ENCODE measurements around the gene WNT1.

The WNT1 gene

DNA sequence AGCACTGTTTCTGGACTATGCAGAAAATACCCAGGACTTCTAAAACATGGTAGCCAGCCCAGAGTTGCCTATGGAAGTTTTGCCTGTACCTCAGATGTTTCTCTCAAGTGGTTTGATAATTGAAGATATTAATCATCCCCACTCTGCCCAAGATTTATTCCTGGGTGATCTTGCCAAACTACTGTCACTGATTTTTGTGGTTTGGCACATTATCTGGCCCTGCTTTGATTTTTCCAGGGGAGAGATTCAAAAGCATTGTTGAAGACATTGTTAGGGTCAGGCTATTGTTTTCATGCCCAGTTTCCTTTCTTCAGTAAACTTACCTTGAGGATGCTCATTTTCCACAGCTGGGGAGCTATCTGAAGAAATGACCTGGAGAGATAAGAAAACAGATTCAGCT is 34.6 kb downstream of the WNT1 start:
- no peak for DNase-seq

DNA sequence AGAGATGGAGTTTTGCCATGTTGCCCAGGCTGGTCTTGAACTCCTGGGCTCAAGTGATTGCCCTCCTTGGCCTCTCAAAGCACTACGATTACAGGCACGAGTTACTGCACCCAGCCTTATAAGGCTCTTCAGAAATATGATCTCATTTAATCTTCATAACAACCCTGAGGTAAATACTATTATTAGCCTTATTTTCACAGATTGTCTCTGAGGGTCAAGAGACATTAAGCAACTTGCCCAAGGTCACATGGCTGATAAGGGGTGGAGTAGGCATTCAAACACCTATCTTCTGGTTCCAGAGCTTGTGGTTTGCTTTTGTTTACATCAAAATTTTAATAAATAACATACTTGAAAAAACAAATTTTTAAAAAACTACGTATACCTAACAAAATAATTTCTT is 35.3 kb downstream of the WNT1 start:
- no peak for DNase-seq

DNA sequence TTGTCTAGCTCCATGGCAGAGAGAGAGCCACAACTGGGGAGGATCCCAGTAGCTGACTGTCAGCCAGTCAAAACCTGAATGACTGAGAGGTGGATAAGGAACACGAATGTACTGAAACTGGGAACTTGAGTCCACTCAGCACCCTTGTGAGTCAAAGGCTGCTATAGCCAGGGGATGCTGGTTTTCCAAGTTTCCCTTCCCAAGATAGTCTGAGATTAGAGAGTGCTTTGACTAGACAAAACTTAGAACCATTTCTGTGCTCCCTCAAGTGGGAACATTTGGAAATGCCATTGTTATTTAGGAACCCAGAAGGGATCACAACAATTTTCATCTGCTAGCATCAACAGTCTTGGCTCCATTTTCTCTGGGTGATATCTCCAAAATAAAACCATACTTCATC is 36.4 kb downstream of the WNT1 start:
- no peak for DNase-seq

DNA sequence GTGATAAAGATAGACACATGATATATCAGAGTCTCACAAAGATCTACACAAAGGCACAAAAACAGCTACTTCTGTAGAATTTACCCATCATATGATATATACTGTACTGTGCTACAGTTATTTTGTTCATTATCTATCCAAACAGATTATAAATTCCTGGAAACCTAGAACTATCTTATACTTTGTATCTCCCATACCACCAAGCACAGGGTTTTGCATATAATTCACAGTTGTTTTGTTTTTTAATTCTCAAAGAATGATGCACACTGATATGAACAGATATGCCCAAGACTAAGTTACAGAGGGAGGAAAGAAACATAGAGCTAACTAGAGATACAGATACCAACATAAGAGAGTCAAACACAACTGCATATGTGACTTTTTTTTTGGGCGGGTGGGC is 37.1 kb downstream of the WNT1 start:
- DNase-seq, result no peak

DNA sequence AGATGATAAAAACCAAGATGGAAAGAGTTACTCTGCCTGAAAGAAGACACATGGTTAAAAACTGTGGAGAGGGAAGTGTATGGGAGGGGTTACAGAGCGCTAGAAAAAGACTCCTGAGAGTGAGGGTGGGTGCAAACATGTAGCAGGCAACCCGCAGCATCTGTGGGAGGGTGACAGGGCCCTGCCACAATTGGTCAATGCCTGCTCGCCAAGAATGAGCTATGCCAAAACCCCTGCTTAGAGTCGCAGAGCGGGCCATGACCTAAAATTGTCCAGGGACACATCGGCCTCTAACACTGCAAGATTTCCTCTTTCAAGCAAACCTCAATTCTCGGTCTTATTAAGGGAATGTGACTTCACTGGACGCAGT is 39.8 kb downstream of the WNT1 start:
- peak; percentile 62 for DNase-seq

DNA sequence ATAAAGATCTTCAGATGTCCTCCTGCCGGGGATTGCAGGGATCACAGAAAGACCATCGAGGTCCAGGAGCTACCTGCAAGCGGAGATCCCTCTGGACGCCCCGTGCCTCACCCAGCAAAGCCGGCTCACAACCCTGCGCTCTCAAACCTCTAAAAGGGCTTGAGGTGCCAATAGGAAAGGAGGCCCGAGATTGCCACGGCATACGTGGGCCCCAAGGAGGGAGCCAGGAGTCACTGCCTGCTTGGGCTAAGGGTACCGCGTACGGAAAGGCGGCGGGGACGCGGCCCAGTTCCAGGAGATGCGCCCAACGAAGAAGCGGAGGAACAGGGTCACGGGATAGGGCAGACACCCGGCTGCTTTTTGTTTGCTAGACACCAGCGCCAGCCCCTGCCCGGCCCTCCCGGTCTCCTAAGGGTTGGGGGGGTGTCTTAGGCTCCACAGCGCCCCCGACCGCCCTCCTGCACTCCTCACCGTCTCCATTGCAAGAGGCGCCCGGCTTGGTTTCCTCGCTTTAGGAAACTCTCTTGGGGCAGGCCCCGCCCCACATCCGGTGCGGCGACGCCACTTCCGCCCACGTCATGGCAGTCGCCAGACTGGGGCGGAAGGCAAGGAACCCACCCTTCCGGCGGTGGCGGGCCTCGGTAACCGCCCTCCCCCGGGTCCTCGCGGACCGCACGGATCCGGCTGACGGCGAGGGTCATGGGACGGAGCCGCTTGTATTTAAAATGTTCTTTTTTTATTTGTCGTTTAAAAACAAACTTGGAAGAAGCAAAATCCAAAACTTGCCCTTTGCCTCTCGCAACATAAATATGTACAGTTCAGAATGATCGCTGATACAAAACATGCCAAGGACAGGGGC is 40.4 kb downstream of the WNT1 start, which contains the start of gene PRKAG1:
PRKAG1 (minus strand) TSS at position 516 of the 859 bp plus-strand sequence; CDS start at position 480, 36 bp downstream.
- peak; percentile 95 for DNase-seq

DNA sequence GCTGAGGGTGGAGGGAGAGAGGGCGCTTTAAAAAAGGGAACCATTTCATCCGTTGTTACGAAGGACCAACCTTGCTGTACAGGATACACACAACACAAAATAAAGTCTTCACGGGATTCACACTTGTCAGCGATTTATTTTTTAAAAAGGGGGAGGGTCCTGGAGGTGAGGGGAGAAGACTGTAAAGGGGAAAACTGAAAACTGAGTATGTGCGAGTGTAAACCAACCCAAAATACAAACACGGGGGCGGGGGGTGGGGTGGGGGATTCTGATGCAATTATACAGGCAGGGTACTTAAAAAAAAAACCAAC is 41.0 kb downstream of the WNT1 start:
- DNase-seq, result no peak

DNA sequence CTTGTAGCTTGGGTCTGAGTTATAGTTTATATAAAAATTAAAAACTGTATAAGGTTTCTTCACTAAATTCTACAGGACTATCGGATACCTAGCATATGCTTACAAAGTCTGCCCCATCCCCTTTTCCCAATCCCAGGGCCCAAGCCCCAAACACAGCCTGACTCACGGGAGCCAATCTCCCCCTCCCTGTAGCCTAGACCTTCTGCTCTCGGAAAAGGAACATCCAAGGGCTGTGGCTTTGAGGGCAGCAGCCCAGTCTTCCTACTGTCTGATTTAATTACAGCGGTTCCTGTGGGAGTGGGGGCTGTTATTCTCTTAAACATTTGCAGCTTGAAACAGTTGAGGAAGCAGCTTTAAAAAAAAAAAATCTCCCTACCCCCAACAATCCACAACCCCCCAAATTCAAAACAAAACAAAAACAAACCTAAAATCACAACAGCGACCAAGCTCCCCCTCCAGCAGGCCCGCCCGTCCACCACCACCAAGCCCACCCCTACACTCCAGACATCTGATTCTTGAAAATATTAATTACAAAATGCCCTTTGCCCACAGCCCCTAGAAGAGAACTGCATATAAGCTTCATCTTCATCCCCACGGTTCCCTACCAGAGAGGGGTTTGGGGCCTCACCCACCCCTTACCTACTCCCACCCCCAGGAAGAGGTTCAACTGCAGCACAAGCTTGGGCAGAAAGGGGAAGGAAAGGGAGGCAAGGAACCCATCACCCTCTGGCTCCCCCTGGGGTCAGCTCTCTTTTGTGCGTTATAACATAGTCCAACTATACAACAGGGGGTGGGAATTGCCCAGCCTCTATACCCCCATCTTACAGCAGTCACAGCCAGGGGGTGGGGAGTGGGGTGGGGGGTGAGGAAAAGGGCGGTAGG is 41.6 kb downstream of the WNT1 start:
- peak; percentile 28 for DNase-seq

DNA sequence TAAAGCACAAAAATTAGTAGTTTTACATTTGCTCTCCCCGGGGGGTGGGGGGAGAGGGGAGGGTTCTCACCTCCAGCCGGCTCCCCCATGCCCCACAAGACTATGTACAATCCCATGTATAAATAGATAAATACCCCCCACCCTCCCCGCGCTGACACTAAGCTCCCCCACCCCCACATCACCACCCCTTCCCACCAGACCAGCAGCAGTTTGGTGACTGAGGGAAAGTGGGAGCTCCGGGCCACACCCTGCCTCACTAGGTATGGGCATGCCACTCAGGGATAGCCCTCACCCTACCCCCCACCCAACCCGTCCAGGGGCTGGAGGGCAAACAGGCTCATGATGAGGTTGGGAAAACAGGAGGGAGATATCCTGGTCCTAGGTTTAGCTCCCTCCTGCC is 42.3 kb downstream of the WNT1 start:
- DNase-seq, result no peak

DNA sequence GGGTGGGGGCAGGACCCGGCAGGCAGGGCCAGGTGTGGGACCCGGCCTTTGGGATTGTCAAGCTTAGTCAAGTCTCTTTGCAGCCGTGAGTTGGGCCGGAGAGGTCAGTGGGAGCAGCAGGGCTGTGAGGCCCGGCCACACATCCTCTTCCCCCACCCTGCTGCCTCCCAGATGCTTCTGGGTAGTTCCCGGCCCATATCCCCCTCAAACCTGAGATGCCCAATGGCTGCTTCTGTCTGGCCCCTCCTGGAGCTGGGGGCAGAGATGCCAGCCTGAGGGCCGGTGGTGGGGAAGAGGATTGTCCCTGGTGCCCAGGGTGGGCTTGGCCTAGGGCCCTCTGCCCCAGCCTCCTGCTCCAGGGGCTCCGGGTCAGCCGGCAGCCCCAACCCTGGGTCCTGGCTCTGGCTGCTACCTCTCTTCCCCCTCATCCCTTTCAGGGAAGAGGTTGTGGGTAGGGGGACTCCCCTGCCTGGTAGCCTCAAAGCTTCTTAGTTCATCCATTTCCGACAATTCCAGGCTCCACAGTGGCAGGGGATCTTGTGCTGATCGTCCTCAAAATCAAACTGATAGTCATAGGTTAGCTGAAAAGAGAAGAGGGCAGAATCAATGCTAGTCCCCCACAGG is 43.3 kb downstream of the WNT1 start:
- DNase-seq, result no peak

DNA sequence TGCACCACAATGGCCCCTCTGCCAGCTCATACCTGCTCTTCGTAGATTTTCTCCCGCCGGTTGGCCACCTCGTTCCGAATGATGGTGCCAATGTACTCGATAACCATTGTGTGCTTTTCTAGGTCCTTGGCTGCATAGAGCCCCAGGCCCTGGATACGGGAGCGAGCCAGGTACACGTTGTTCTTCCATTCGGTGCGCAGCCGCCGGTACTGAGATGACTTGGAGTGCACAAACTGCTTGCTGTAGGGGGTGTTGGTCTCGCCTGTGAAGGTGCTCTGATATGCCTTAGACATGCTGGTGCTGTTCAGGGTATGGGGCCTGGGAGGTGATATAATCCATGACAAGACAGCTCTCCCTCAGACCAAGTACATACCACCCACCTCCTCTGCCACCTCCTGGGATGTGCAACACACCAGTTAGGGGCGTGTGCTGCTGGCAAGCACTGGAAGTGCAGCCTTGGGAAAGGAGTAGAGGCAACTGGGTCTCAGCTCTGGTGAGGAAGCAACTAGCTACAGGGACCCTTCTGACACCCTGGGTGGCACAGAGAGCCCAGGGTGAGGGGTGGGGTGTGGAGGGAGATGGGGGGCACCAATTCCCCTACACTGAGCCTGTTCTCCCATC is 44.5 kb downstream of the WNT1 start:
- DNase-seq, result no peak

DNA sequence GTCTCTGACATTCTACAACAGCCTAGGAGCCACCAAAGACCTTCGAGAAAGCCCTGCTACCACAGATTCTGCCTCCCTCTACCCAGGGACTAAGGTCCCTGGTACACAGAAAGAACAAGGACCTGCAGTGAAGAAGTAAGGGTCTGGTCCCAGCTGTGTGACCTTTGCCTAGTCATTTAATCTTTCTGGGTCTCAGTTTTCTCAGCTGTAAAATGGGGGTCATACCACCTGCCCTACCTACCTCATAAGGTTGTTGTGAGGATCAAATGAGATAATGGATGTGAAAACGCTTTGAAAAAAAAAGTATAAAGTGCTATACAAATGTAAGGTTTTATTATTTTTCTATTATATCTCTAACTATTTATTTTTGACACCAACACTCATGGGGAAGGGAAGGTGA is 45.7 kb downstream of the WNT1 start:
- no peak for DNase-seq

DNA sequence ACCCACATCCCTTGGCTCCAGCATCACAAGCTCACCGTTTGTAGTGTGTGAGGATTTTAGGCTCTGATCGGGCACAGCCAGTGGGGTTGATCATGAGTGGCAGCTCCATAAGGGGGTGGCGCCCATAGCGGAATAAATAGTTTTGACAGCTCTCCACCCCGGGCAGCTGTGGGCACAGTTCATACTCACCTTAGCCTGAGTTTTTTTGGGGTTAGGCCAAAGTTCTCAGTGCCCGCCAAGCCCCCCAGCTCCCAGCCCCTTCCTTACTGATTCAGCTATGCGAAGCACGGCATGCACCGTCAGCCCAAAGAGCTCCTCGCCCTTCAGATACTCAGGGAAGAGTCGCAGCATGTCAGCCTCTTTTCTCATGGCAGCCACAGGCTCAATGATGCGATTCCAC is 46.4 kb downstream of the WNT1 start:
- no peak for DNase-seq

DNA sequence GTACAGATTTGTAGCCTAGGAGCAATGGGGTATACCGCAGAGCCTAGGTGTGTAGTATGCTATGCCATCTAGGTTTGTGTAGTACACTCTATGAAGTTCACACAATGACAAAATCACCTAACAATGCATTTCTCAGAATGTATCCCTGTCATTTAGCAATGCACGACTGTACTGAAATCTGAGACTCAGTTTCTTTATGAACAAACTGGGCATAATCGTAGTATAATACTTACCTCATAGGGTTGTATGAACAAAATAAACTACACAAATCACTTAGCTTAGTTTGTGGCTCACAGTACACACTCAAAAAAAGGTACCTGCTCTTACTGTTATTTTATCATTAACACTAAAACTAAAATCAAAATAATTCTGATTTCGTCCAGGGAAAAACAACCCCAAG is 47.3 kb downstream of the WNT1 start:
- no peak for DNase-seq

DNA sequence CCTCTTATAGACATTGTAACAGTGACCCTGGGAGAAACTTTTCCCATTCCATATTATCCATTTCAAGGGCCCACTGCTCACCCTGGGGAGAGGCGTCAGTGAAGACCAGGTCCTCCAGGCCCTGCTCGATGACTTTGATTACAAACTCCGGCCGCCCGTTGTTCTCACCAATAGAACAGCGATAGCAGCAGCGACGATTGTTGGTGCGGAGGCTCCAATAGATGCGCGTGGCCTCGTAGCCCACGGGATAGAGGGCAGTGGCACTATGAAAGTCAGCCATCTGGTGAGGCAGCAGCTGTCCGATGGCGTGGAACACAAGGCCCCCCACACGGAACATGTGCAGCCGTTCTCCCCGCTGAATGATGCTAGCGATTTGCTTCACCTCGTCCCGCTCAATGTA is 48.0 kb downstream of the WNT1 start:
- no peak for DNase-seq

DNA sequence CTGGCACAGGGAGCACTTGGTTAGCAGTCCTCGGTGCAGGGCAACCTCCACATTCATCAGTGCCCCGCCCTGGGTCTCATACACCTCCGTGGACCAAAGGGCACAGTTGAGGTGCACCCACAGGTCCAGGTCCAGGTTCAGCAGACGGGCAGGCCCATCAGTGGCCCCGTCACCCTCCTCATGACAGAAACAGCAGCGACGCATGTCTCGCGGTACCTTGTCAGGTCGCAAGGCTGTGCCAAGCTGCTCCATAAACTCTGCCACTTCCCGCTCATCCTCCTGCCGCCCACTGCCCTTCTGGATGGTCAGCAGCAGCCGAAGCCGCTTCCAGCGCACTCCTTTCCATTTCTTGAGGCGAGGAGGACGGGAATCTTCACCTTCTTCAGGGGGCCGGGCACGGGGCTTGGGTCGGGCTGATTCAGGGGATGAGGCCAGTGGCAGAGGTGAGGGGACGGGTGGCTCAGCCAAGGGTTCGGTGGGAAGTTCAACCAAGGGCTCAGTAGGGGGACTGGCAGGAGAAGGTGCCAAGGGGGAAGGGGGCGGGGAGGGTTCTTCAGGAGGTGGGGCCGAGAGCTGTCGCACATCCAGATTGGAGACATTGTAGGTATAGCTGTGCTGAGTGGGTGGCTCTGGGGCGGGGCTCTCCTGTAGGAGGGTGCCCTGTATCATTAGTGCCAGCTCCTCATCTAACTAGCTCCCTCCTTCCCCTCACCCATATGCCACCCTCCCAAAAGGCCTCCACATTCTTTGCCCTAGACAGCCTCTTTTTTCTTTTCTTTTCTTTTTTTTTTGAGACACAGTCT is 48.8 kb downstream of the WNT1 start:
- no peak for DNase-seq

DNA sequence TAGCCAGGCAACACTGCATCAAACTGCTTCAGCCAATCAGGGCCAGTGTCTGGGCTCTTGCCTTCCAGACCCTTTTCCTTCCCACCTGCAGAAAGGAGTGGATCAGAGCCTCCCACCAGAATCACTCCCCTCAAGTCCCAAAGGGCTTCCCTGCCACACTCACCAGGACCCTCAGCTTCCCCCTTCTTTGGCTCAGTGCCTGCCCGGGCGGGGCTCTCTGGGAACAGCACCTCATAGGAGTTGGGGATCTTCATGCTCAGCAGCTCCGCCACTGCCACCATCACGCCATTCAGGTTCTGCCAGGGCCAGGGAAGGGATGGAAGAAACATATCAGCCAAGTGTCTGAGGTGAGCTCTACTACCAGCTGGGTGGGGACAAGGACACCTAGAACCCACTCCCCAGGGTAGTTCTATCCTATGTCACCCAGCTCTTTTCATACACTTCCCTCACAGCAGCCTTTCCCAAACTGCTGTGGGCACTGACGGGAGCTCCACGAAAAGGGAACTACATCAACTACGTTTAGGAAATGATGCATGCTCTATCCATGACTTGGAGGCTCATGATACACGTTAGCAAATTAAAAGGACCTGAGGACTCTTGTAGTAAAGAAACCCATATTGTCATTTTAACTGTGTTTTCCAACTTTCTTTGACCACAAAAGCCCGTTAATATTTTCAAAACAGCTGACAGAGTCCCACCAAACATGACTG is 49.9 kb downstream of the WNT1 start:
- no peak for DNase-seq

DNA sequence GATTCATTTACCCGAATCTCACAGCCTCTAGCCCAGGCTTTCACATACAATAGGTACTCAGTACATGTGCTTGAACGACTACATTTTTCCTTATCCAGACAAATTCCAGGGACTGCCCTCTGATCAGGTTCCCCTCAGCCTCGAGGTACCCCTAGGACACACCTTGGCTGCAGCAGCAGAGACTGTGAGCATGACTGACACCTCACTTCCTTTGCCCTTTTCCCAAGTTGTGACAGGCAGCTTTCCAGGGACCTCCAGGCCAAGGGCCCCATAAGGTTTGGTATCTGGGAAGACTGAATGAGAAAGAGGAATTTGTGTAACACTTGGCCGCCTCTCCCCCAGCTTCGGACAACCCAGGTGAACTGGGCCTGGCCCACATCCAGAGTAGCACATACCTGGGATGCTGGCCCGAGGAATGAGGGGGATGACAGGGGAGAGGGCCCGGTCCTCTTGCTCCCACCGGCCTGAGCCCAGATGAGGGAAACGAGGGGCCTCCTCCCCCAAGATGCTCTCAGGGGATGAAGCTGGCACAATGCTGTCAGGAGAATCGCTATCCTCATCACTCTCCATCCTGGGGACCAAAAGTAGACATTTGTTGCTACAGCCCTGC is 50.6 kb downstream of the WNT1 start:
- peak; percentile 0 for DNase-seq

DNA sequence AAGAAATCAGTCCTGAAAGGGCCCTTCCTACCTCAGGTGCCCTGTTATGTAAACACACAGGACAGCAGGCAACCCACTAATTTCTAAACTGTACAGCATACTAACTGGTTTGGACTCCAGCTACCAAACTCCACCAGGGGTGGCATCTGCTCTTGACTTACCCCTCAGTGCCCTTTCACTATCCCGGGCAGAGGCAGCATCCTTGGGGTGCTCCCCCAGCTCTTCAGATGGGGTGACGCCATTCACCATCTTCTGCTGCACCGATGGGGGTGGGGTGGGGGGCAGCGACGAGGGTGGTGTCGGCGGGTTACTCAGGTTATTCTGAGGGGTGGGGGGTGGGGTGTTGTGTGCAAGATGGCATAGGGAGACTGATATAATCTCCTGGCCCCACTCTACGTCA is 52.0 kb downstream of the WNT1 start:
- peak; percentile 1 for DNase-seq

DNA sequence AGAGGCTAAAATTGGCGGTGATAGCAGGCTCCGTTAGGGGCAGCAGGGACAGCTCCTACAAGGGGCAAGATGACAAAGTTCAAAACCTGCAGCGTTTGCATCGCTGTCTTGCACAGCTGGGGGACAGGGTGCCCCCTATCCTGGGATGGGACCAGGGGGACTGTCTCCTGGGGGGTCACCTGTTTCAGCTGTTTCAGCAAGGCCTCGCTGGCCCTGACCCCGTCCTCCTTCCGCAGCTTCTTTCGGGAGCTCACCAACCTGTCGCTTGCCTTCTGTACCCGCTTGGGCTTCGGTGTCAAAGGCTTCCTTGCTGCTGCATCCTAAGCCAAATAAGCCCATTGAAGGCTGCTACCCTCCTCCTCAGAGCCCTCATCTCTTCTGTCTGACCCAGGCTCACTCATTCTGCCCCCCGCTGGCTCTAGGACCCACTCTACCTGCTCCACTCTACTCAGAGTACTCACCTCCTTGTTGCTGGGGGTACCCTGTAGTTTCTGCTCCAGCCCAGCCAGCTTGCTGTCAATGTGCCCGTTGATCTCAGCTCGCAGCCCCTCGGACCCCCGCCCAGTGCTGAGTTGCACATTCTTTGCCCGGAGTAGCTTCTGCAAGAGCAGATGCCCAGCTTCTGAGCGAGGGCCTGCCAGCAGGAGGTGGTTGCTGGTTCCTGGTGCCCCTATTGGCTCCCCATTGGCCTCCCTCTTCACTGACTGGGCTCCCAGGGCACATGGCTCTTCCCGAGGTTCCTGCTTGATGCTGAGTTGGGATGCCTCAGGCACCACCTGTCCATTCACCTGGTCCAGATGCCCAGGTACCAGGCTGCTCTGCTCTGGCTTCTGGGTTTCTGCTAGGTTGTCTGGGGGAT is 52.8 kb downstream of the WNT1 start:
- no peak for DNase-seq
